Measurements from ENCODE around the gene TSPO2. TPM values are rescaled to one million over a fixed set of nuclear protein-coding genes. Genes with fewer than 3 reads are reported as not detected.

TSPO2 gene
- total RNA-seq, 1 donor from 2014 or later: not detected

DNA sequence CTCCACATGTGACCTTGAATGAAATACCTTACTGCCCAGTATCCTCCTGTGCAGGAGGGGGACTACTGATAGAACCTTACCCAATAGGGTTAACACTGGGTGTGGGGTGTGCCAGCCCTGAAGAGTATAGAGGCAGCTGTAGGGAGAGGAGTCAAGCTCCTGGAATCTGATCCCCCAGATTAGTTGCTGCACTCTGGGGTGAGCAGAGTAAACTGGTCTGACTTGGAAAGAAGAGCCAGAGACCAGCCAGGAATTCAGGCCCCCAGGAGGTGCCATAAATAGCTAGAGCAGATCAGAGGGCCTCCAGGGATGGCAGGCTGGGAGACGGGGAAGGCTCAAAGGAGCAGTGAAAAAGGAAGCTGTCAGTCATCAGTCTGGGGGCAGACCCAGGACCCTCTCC is 7.3 kb downstream of the TSPO2 start:
- no peak for DNase-seq (ENCODE audit: extremely low spot score in 2 of 2)
- Histone ChIP-seq H3K27me3 (no peaks in the 10 kb centered on the region), H3K4me1 (no peaks in the 10 kb centered on the region), H3K36me3 (no peaks in the 10 kb centered on the region), H3K4me3 (no peak overlapping the region), H3K9me3 (no peaks in the 10 kb centered on the region), H3K27ac (no peak overlapping the region)
- intact Hi-C loops (cut with DNase I): no loop called here
- TF ChIP-seq POLR2AphosphoS5 (IDR thresholded peaks at IDR 0.05; ENCODE audit: insufficient read depth in 1 of 2, low read depth in 1 of 2) (no peak), POLR2A (IDR thresholded peaks at IDR 0.05) (no peak)
- TF ChIP-seq, protein P1, sequence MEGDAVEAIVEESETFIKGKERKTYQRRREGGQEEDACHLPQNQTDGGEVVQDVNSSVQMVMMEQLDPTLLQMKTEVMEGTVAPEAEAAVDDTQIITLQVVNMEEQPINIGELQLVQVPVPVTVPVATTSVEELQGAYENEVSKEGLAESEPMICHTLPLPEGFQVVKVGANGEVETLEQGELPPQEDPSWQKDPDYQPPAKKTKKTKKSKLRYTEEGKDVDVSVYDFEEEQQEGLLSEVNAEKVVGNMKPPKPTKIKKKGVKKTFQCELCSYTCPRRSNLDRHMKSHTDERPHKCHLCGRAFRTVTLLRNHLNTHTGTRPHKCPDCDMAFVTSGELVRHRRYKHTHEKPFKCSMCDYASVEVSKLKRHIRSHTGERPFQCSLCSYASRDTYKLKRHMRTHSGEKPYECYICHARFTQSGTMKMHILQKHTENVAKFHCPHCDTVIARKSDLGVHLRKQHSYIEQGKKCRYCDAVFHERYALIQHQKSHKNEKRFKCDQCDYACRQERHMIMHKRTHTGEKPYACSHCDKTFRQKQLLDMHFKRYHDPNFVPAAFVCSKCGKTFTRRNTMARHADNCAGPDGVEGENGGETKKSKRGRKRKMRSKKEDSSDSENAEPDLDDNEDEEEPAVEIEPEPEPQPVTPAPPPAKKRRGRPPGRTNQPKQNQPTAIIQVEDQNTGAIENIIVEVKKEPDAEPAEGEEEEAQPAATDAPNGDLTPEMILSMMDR (IDR thresholded peaks at IDR 0.05): no peak

DNA sequence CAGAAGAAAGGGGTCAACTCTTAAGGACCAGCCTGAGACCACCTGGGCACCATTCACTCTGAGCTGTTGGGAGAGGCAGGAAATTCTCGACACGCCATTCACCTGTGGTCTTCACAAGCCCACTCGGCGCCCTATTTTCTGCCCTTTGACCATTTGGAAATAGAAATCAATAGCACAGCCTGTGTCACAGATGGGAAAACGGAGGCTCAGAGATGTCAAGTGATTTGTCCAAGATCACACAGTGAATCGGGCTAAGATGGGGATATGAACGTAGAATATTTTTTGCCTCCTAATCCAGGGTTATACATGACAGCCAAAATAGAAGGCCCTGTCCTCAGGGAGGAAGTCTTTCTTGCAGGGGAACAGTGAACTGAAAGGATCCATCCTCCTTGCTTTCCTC is 7.7 kb downstream of the TSPO2 start:
- no peak overlapping the region for H3K4me3 ChIP-seq
- no peak for TF ChIP-seq POLR2AphosphoS5 (IDR thresholded peaks at IDR 0.05; ENCODE audit: insufficient read depth in 1 of 2, low read depth in 1 of 2)
- TF ChIP-seq POLR2A (IDR thresholded peaks at IDR 0.05): no peak
- TF ChIP-seq, protein P1 (IDR thresholded peaks at IDR 0.05): no peak
- H3K36me3 ChIP-seq: no peaks in the 10 kb centered on the region
- intact Hi-C loops (cut with DNase I): no loop called here
- no peaks in the 10 kb centered on the region for H3K4me1 ChIP-seq
- H3K27ac ChIP-seq: no peak overlapping the region
- no peaks in the 10 kb centered on the region for H3K9me3 ChIP-seq
- H3K27me3 ChIP-seq: no peaks in the 10 kb centered on the region
- DNase-seq (ENCODE audit: extremely low spot score in 2 of 2): no peak

DNA sequence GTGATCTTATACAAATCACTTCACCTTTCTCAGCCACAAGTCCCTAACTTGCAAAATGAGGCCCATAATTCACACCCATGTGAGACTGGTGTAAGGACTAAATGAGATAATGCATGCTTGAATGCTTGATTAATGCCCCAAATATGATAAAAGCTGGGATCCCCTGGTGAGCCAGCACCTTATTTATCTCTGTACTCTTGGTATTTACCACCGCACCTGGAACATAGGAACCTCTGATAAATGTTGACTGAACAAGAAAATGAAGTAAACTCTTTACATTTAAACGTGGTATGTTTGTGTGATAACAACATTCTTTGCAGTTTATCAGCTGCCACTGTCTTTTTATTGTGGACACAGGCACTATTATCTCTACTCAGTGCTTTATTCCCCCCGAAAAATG is 8.3 kb downstream of the TSPO2 start:
- H3K36me3 ChIP-seq: no peaks in the 10 kb centered on the region
- H3K9me3 ChIP-seq: no peaks in the 10 kb centered on the region
- no peaks in the 10 kb centered on the region for H3K27me3 ChIP-seq
- no peak overlapping the region for H3K27ac ChIP-seq
- TF ChIP-seq POLR2AphosphoS5 (IDR thresholded peaks at IDR 0.05; ENCODE audit: insufficient read depth in 1 of 2, low read depth in 1 of 2) (no peak), POLR2A (IDR thresholded peaks at IDR 0.05) (no peak)
- TF ChIP-seq, protein P1 (IDR thresholded peaks at IDR 0.05): no peak
- intact Hi-C loops (cut with DNase I): no loop called here
- H3K4me3 ChIP-seq: no peak overlapping the region
- DNase-seq (ENCODE audit: extremely low spot score in 2 of 2): no peak
- no peaks in the 10 kb centered on the region for H3K4me1 ChIP-seq

DNA sequence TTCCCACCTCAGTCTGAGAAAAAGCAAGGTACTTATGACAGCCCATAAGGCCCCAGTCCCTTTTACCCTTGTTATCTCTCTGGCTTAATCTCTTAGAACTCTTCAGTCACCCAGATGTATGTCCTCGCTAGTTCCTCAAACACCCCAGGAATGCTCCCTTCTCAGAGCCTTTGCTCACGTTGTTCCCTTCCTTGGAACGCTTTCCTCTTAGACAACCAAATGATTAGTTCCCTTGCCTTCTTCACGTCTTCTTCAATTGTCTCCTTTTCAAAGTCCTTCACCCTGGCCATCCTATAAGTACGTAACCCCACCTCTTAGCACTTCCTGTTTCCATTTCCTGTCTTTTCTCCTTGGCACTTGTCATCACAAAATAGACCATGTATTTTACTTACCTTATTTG is 9.6 kb downstream of the TSPO2 start:
- H3K4me1 ChIP-seq: no peaks in the 10 kb centered on the region
- H3K36me3 ChIP-seq: no peaks in the 10 kb centered on the region
- TF ChIP-seq, protein P1 (IDR thresholded peaks at IDR 0.05): no peak
- TF ChIP-seq POLR2A (IDR thresholded peaks at IDR 0.05) (no peak), POLR2AphosphoS5 (IDR thresholded peaks at IDR 0.05; ENCODE audit: insufficient read depth in 1 of 2, low read depth in 1 of 2) (no peak)
- H3K27me3 ChIP-seq: no peaks in the 10 kb centered on the region
- no peaks in the 10 kb centered on the region for H3K9me3 ChIP-seq
- intact Hi-C loops (cut with DNase I): no loop called here
- H3K4me3 ChIP-seq: no peak overlapping the region
- H3K27ac ChIP-seq: no peak overlapping the region
- no peak for DNase-seq (ENCODE audit: extremely low spot score in 2 of 2)

DNA sequence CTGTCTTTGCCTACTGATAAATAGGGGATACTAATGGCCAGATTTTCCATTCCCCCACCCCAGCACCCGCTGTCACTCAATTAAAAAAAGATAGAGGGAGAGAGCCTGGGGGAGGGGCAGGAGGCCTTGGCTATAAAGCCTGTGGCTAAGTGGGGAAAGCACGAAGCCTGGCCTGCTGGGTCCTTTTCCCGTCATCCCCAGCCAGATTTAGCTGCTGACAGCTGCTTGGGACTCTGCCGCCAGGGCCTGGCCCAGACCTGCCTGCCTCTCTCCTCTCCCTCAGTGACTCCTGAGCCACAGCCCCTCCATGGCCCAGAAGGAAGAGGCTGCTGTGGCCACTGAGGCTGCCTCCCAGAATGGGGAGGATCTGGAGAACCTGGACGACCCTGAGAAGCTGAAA is 10.8 kb downstream of the TSPO2 start, which contains the start of gene APOBEC2:
Gene APOBEC2, plus strand, starts transcription at position 162 of the 400 bp plus-strand sequence. Its CDS starts 146 bp downstream, at position 308.
- no peak for DNase-seq (ENCODE audit: extremely low spot score in 2 of 2)
- H3K4me3 ChIP-seq: no peak within 1 kb of the TSS
- no peak within 1 kb of the TSS for H3K27ac ChIP-seq
- no peaks in the 10 kb centered on the region for H3K4me1 ChIP-seq
- no peaks in the 10 kb centered on the region for H3K36me3 ChIP-seq
- no peaks in the 10 kb centered on the region for H3K9me3 ChIP-seq
- TF ChIP-seq POLR2A (IDR thresholded peaks at IDR 0.05) (no peak), POLR2AphosphoS5 (IDR thresholded peaks at IDR 0.05; ENCODE audit: insufficient read depth in 1 of 2, low read depth in 1 of 2) (no peak)
- TF ChIP-seq, protein P1 (IDR thresholded peaks at IDR 0.05): no peak
- no peaks in the 10 kb centered on the region for H3K27me3 ChIP-seq
- intact Hi-C loops (cut with DNase I): no loop called here
